GM12864 (cell line): ENCODE measurements around the gene APPBP2.
"Not testable (repeated sequence)": the region's sequence is repeated elsewhere in the genome, so short reads cannot be mapped to it uniquely, and the experiment has no call there.

ENCODE experiments used
- DNase-seq: peaks from one replicate; pipeline ENCODE4 v3.0.0-alpha.2; 2011; ENCODE audit warnings: low read depth
- H3K4me3 ChIP-seq: 2 replicates; pipeline ENCODE4 v1.5.1; 2011; ENCODE audit warnings: mild to moderate bottlenecking, low read depth, low read length, control low read depth
- CTCF ChIP-seq: IDR thresholded peaks from 2 replicates; pipeline ENCODE4 v1.5.1; 2011; ENCODE audit warnings: low read depth, mild to moderate bottlenecking, moderate library complexity, low read length, control low read depth, inconsistent platforms; ENCODE audit errors: missing control alignments

APPBP2 gene

GRCh38 chr17:60425626-60426025 is 100.4 kb downstream of the APPBP2 start:
- H3K4me3 ChIP-seq, result no peak overlapping the region
- DNase-seq, result no peak
- TF ChIP-seq CTCF, result no peak

- H3K4me3 ChIP-seq, result no peak overlapping the region
- no peak for DNase-seq
- no peak for TF ChIP-seq CTCF
Observed at GRCh38 chr17:60423865-60424264, 102.2 kb downstream of the APPBP2 start.

GRCh38 chr17:60422162-60422665 is 103.8 kb downstream of the APPBP2 start, which contains the start of gene CHCT1:
Gene CHCT1, plus strand, starts transcription at chr17:60422489. Its CDS starts 104 bp downstream, at chr17:60422593.
- DNase-seq, result no peak
- peak within 1 kb of the TSS; percentile 37 for H3K4me3 ChIP-seq
- no peak for TF ChIP-seq CTCF

GRCh38 chr17:60421273-60422161 is 104.5 kb downstream of the APPBP2 start:
- H3K4me3 ChIP-seq, result peak overlapping the region; percentile 37
- TF ChIP-seq CTCF, result peak; percentile 81
- DNase-seq, result no peak

- not testable (repeated sequence) for DNase-seq, H3K4me3 ChIP-seq
Observed at GRCh38 chr17:60419875-60420274, 106.2 kb downstream of the APPBP2 start.

GRCh38 chr17:60419003-60419402 is 107.0 kb downstream of the APPBP2 start:
- not testable (repeated sequence) for H3K4me3 ChIP-seq, DNase-seq

- no peak for TF ChIP-seq CTCF
- no peak overlapping the region for H3K4me3 ChIP-seq
- DNase-seq, result no peak
Observed at GRCh38 chr17:60416368-60416925, 109.6 kb downstream of the APPBP2 start.

GRCh38 chr17:60415146-60415545 is 110.9 kb downstream of the APPBP2 start:
- H3K4me3 ChIP-seq, result no peak overlapping the region
- TF ChIP-seq CTCF, result no peak
- DNase-seq, result no peak
